Prostate gland (tissue), 2 donors: ENCODE results near the gene MYOCD.

Experiments used
- CTCF ChIP-seq, 4 experiments: fragments of 200-600 bp in 2 of 4; fragments of 450-650 bp in 2 of 4; sonication (generic) in 2 of 4; IDR thresholded peaks; 1 replicate in 3 of 4; 2 replicates in 1 of 4; pipeline ENCODE4 v1.5.1; 2016 to 2019; ENCODE audit warnings: antibody characterized with exemption in 4 of 4, mild to moderate bottlenecking in 2 of 4, moderate library complexity in 2 of 4
- POLR2A ChIP-seq: fragments of 450-650 bp; IDR thresholded peaks from one replicate; pipeline ENCODE4 v1.6.1; 2016; ENCODE audit warnings: antibody characterized with exemption, mild to moderate bottlenecking

- no peak for TF ChIP-seq CTCF (IDR thresholded peaks at IDR 0.05)
- TF ChIP-seq POLR2A, result no peak
These were observed 9.3 kb upstream of the MYOCD start for GRCh38 chr17:12656354-12656753.
